K562 (cell line): ENCODE data around the gene PFKL. TPM values are rescaled to one million over a fixed set of nuclear protein-coding genes. Genes with fewer than 3 reads are reported as not detected.

Source experiments
- BCLAF1 ChIP-seq, 2 experiments: fragments of 450-650 bp in 1 of 2; IDR thresholded peaks; 2 replicates each; pipeline ENCODE4 v1.6.1; 2011 to 2017; ENCODE audit warnings: low read depth in 2 of 2, antibody characterized with exemption in 1 of 2, borderline replicate concordance in 1 of 2, low read length in 1 of 2, mild to moderate bottlenecking in 1 of 2, mixed read lengths in 1 of 2; ENCODE audit not compliant: control insufficient read depth in 1 of 2
- CBFA2T3 ChIP-seq: fragments of 450-650 bp; IDR thresholded peaks from 2 replicates; pipeline ENCODE4 v1.6.1; 2017
- HNRNPUL1 ChIP-seq: fragments of 200-400 bp; formaldehyde crosslinking; IDR thresholded peaks from 2 replicates; pipeline ENCODE4 v1.6.1; 2017; ENCODE audit warnings: low read length
- MEF2A ChIP-seq: IDR thresholded peaks from 2 replicates; pipeline ENCODE4 v1.6.1; 2011; ENCODE audit warnings: low read depth, mild to moderate bottlenecking, low read length, moderate library complexity; ENCODE audit not compliant: control insufficient read depth
- MTA2 ChIP-seq: fragments of 450-650 bp; IDR thresholded peaks from 2 replicates; pipeline ENCODE4 v1.6.1; 2016; ENCODE audit warnings: low read depth
- NFATC3 ChIP-seq: fragments of 450-650 bp; IDR thresholded peaks from 2 replicates; pipeline ENCODE4 v1.6.1; 2017; ENCODE audit warnings: mild to moderate bottlenecking
- NUFIP1 ChIP-seq: fragments of 450-650 bp; IDR thresholded peaks from 2 replicates; pipeline ENCODE4 v1.6.1; 2018; ENCODE audit not compliant: partially characterized antibody
- SLC30A9 ChIP-seq: fragments of 250-450 bp; sonication (Bioruptor Pico); IDR thresholded peaks from 2 replicates; pipeline ENCODE4 v1.8.0; 2022; ENCODE audit warnings: mild to moderate bottlenecking, moderate library complexity
- SP1 ChIP-seq: sonication (generic); formaldehyde crosslinking; IDR thresholded peaks from 2 replicates; pipeline ENCODE4 v1.8.1; 2022; ENCODE audit warnings: mild to moderate bottlenecking, missing genetic modification reagents
- SRF ChIP-seq, 2 experiments: fragments of 250-450, 450-650 bp in 1 of 2; sonication (Bioruptor Pico) in 1 of 2; sonication (generic) in 1 of 2; formaldehyde crosslinking; IDR thresholded peaks; 2 replicates each; pipeline versions ENCODE4 v1.5.0 to v1.5.1; 2020 to 2022; ENCODE audit warnings: mild to moderate bottlenecking in 1 of 2, missing genetic modification reagents in 1 of 2
- STAG1 ChIP-seq: sonication (generic); formaldehyde crosslinking; IDR thresholded peaks from 2 replicates; pipeline ENCODE4 v1.5.0; 2020; ENCODE audit warnings: missing genetic modification reagents, borderline replicate concordance
- TGIF2 ChIP-seq: sonication (generic); formaldehyde crosslinking; IDR thresholded peaks from 2 replicates; pipeline ENCODE4 v1.8.1; 2022; ENCODE audit warnings: mild to moderate bottlenecking, missing genetic modification reagents, moderate library complexity
- UBTF ChIP-seq, 2 experiments: IDR thresholded peaks; 2 replicates each; pipeline ENCODE4 v1.6.1; 2012; ENCODE audit warnings: improper control_type of control experiment in 2 of 2, low read depth in 2 of 2, low read length in 2 of 2, borderline replicate concordance in 1 of 2
- WHSC1 ChIP-seq: IDR thresholded peaks from one replicate; pipeline ENCODE4 v1.6.1; 2012; ENCODE audit warnings: low read length, control low read depth, inconsistent platforms
- ZNF217 ChIP-seq: sonication (generic); formaldehyde crosslinking; IDR thresholded peaks from 2 replicates; pipeline ENCODE4 v1.8.0; 2022; ENCODE audit warnings: mild to moderate bottlenecking, missing genetic modification reagents
- polyA plus RNA-seq, 8 experiments: library from polyadenylated mRNA; depleted of rRNA in 4 of 8; stranded (reverse) in 5 of 8; unstranded in 3 of 8; fragments of >200 nt; fragmentation: Nextera tagmentation in 2 of 8; fragmentation: Illumina TruSeq in 1 of 8; extraction: Ambion mirVana in 2 of 8; extraction: Trizol in 1 of 8; gene quantifications; 2 replicates each; pipeline versions ENCODE4 v1.2.1 to v1.2.3, GENCODE V29; 2011 to 2014; ENCODE audit warnings: inconsistent platforms in 1 of 8, missing spikeins in 1 of 8
- total RNA-seq, 7 experiments: library from RNA; depleted of rRNA in 6 of 7; stranded (reverse); fragments of >200 nt in 6 of 7; fragmentation: Illumina TruSeq in 2 of 7; extraction: Trizol in 2 of 7; gene quantifications; 2 replicates each; pipeline versions ENCODE4 v1.2.1 to v1.2.3, GENCODE V29; 2011 to 2021; ENCODE audit warnings: low replicate concordance in 1 of 7
- TF ChIP-seq, protein P1 (sequence below): IDR thresholded peaks from 2 replicates; pipeline ENCODE4 v1.6.1; 2016; ENCODE audit warnings: missing genetic modification characterization, missing compliant biosample characterization
- TF ChIP-seq, protein P2 (sequence below): sonication (generic); formaldehyde crosslinking; IDR thresholded peaks from 2 replicates; pipeline ENCODE4 v1.8.1; 2023; ENCODE audit warnings: mild to moderate bottlenecking, missing genetic modification reagents

PFKL gene
- total and polyA plus RNA-seq, 9 of the 15 experiments (the other 6 are each of a cell fraction or from before 2014, with no cell fraction given) = 1.1 to 124 (median 45.6) TPM

GRCh38 chr21:44337941-44338895 lies 38.4 kb downstream of the PFKL start (continued):
- TF ChIP-seq HNRNPUL1 = no peak
- no peak for TF ChIP-seq MEF2A
- TF ChIP-seq, protein P1, sequence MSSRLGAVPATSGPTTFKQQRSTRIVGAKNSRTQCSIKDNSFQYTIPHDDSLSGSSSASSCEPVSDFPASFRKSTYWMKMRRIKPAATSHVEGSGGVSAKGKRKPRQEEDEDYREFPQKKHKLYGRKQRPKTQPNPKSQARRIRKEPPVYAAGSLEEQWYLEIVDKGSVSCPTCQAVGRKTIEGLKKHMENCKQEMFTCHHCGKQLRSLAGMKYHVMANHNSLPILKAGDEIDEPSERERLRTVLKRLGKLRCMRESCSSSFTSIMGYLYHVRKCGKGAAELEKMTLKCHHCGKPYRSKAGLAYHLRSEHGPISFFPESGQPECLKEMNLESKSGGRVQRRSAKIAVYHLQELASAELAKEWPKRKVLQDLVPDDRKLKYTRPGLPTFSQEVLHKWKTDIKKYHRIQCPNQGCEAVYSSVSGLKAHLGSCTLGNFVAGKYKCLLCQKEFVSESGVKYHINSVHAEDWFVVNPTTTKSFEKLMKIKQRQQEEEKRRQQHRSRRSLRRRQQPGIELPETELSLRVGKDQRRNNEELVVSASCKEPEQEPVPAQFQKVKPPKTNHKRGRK (tag) = no peak
- no peak for TF ChIP-seq UBTF (IDR thresholded peaks at IDR 0.05; ENCODE audit: borderline replicate concordance in 1 of 2, low read depth in 2 of 2, low read length in 2 of 2)
- no peak for TF ChIP-seq CBFA2T3
- no peak for TF ChIP-seq STAG1 (CRISPR knock-in tag)
- no peak for TF ChIP-seq BCLAF1 (IDR thresholded peaks at IDR 0.05; ENCODE audit: borderline replicate concordance in 1 of 2, control insufficient read depth in 1 of 2, low read depth in 2 of 2, low read length in 1 of 2)
- TF ChIP-seq MTA2 = no peak
- TF ChIP-seq TGIF2 (CRISPR knock-in tag) = no peak
- no peak for TF ChIP-seq ZNF217
- no peak for TF ChIP-seq SRF (CRISPR knock-in tag; IDR thresholded peaks at IDR 0.05)
- no peak for TF ChIP-seq WHSC1
- peak; percentile 48; the same call in 1 of the 2 replicates for TF ChIP-seq SP1 (CRISPR knock-in tag)
- TF ChIP-seq NFATC3 = no peak
- TF ChIP-seq NUFIP1 = no peak
- TF ChIP-seq SLC30A9 (CRISPR knock-in tag) = no peak
- TF ChIP-seq, protein P2, sequence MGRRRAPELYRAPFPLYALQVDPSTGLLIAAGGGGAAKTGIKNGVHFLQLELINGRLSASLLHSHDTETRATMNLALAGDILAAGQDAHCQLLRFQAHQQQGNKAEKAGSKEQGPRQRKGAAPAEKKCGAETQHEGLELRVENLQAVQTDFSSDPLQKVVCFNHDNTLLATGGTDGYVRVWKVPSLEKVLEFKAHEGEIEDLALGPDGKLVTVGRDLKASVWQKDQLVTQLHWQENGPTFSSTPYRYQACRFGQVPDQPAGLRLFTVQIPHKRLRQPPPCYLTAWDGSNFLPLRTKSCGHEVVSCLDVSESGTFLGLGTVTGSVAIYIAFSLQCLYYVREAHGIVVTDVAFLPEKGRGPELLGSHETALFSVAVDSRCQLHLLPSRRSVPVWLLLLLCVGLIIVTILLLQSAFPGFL (CRISPR knock-in tag) = no peak
